Measurements from ENCODE around the gene HOXD9. TPM values are rescaled to one million over a fixed set of nuclear protein-coding genes. Genes with fewer than 3 reads are reported as not detected.

The HOXD9 gene
- total RNA-seq, 1 donor from 2014 or later: 1.8 TPM

DNA sequence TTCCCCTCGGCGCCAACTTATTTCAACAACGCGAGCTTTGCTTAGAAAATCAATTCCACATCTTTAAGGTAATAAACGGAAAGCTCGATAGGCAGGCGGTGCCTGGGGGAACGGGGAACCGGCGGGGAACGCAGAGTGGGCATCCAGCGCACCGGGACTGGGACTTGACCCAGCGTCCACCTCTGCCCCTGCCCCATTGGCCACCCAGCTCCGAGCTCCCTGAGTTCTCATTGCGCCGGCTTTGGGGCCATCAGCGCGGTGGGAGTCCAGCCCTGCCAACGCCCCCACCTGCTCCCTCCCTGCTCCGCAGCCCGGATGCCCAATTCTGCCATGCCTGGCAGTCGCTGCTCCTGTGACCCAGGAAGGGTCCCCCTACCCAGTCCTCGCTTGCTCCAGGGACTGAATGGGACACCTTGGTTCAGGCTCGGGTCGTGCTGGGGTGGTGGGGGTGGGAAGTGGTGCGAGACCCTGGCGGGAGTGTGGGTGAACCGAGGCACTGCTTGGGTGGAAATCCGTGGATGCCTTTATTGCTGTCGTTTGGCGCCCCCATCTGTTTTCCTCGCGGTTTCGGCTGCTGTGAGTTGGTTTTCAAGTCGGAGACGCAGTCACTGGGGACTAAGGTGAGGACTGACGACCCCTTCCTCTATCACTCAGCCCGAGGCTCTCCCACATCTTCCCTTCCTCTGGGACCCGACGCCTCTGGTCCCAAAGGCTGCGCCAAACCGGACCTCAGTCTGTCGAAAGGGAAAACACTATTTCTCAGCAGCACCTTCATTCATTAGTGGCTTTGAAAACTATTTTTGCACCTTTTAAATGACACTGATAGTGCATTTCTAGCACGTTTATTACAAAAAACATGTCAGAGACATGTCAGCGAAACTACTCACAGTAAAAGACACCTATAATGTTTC is 36.4 kb upstream of the HOXD9 start:
- DNase-seq: peak; percentile 74

DNA sequence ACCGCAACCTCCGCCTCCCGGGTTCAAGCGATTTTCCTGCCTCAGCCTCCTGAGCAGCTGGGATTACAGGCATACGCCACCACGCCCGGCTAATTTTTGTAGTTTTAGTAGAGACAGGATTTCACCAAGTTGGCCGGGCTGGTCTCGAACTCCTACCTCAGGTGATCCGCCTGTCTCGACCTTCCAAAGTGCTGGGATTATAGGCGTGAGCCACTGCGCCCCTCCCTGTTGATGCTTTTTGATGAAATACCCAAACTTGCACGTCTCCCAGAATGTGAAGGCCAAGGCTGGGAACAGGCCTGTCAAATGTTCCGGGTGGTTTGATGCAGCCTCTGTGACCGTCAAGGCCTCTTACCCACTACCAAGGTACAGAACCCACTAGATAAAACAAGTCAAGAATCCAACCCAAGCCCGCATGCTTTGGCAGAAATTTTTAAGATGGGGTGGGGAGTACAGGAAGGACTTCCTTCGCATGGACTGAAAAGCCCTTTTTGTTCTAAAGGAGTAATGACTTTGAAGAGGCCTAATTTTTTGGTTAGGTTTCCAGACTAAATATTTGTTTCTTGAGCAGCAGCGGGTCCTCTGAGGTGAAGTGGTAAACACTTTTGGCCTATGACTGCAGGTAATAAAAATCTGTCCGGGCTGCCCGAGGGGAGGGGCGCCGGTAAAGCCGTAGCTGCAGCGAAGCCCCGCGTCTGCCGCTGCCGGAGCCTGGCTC is 35.0 kb upstream of the HOXD9 start:
- DNase-seq: no peak

DNA sequence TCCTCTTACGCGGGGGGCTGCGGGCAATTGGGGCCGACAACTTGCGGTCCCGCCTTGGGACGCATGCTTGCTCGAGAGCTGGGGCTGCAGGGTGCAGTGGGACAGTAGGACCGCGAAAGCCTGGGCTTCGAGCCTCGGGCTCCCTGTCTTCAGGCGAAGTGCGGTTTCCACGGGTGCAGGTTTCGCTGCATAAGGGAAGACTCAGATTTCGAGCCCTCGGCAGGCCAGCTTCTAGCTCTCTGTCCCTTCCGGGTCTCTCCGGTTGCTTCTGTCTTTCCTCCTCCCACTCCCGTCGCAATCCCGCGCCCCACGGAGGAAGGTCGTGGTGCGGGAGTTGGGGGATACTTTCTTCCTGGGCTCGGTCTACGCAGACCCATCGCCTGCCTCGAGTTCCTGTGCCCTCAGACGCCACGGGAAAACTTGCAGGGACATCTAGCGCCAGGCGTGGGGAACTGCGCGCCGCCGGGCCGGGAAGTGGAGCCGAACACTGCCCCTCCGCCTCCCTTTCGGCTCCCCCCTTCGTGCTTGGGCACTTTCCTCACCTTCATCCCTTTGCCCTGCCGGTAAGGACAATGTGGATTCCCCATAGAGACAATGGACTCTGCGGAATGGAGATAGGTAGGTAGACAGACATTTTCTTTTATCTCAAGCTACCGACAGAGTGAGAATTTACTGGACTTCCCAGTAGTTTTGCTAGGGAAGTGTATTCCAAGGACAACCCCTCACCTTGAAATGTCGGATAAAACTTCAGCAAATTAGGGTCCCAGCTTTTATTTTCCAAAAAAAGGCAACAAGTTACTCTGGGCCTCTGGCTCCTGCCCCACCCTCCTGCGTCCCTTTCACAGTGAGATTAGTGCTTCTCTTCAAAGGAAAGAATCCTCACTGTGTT is 34.2 kb upstream of the HOXD9 start:
- peak; percentile 83 for DNase-seq

DNA sequence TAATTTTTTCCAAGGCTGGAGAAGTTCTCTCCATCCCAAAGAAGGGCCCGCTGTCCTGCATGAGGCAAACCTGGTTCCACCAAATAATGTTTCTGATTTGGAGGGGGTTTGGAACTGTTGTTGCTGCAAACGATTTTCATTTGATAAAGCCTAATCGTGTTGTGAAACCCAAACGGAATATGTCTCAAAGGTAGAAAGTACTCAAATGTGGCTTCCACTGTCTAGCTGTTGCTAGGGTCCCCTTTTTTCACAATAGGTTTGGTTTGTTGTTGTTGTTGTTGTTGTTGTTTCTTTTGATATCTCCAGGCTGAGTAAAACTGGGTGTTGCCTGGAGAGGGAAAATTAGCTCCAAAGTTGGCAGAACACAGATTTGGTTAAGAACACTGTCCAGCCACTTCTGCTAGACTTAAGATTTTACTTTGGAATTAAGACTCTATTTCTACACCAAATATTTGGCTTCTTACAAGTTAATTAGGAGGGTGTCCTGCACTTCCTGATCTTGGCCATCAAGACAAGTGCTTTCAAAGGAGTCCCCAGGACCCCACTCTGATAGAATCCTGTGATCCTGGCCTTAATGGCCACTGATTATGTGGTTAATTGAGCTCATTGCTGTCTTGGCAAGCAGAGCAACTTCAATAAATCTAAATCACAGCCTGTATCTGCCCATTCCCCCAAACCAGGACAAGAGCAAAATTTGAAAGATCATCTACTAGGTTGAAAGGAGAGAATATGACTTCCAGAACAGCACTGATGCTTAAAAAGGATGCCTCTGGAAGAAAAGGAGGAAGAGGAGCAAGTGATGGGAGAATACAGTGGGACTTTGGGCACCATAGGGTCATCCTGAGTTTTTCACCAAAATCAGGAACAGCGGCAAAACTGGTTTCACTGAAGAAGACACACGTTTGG is 33.3 kb upstream of the HOXD9 start:
- DNase-seq: no peak

DNA sequence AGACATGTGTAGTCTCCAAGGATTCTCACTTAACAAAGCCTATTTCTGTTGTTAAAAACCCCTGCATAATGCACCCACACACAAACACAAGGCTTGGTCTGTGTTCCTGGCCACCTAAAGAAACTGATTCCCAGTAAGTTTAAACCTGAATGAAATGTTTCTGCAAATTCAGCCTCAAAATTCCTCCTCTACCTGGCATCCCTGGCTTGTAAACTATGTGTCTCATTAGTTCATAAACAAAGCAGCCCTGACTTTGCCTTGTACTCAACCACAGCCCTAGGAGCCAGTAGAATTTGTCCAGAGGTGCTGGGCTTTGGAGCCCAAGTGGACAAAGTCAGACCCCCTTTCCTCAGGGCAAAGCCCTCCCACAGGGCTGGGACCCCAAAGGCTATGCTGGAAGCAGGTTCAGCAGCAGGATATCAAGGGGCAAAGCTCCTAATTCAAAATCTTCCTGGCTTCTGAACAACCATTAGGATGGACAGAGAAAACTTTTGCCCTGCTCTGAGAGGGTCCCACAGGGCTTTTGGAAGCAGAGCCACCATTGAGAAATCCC is 32.6 kb upstream of the HOXD9 start:
- no peak for DNase-seq

DNA sequence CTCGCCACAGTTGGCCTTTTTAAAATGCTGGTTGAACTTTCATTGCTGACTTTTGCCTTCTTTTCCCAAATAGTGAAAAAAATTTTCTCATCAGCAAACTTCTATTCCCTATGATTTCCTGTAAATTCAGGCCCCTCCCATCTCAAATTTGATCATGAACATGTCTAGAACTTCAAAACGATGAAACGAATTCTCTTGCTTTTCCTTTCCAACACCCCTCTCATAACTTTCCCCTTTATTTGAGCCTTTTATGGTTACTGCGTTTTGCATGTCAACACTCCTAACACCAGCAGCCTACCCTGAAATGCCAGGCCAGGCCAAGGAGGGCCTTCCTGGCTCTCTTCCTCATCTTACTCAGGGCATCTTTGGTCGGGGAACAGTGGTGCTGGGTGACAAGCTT is 31.7 kb upstream of the HOXD9 start:
- DNase-seq: no peak

DNA sequence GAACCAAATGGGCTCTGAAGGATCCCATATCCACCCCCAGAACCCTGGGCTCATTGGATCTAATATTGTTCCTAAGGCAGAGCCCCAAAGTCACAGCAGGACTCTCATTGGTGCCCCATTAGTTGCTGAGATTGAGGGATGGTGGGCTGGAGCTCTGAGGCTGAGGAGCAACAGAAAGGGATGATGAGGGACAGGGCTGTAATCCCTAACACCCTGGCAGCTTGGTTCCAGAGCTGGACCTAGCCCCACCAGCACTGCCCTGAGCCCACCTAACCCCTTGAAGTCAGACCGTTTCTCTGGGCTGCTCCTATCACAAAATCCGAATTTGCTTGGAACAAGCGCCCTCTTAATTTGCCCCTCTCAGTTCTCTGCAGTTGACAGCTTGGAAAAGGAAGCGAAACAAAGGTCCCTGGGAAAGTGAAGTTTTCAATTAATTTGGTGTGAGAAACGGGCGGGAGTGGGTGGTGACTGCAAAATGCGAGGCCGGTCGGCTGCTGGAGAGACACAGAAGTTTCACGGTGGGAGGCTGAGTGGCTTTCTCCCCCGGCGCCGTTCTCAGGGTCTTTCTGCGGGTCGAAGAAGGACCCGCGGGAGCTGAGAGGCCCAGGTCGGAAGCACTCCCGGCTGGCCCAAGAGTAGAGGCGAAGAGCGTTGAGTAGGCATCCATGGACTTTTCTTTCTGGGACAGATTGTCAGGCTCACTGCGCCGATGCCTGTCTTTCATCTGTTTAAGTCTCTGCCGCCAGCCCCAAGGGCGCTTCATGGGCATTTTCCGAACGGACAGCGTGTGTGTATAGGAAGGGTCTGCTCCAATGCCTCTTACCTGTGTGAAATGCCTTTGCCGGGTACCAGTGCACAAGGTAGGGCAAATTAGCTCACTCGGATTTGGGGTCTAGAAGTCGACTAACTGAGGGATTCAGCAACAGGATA is 30.9 kb upstream of the HOXD9 start:
- DNase-seq: no peak

DNA sequence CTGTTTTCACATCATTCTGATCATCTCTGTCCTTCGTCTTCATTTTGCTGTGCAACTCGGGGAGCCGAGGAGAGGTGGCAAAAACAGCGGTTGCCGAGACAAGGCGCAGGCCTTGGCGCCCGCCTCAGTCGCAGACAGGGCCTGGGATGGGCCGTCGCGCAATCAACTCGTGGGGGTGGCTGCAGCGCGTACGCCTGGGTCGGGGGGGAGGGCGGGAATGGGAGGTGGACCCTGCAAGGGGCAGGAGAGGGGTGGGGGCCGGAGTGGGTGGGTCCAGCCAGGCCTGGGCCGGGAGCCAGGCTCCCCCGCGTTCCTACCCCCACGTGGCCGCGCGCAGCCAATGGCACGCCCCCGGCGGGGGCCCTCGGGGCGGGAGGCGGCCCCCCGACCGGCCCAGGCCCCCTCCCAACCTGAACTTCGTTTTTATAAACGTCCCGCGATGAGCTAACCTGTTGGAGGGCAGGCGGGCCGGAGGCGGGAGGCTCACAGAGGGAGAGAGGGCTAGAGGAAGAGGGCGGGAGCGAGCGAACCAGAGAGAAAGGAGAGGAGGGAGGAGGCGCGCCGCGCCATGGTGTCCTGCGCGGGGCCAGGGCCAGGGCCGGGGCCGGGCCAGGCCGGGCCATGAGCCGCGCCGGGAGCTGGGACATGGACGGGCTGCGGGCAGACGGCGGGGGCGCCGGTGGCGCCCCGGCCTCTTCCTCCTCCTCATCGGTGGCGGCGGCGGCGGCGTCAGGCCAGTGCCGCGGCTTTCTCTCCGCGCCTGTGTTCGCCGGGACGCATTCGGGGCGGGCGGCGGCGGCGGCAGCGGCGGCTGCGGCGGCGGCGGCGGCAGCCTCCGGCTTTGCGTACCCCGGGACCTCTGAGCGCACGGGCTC is 30.0 kb upstream of the HOXD9 start, which contains the start of gene HOXD13:
Gene HOXD13, plus strand, starts transcription at position 452 of the 875 bp plus-strand sequence. Its CDS starts 170 bp downstream, at position 622.
- no peak for DNase-seq

DNA sequence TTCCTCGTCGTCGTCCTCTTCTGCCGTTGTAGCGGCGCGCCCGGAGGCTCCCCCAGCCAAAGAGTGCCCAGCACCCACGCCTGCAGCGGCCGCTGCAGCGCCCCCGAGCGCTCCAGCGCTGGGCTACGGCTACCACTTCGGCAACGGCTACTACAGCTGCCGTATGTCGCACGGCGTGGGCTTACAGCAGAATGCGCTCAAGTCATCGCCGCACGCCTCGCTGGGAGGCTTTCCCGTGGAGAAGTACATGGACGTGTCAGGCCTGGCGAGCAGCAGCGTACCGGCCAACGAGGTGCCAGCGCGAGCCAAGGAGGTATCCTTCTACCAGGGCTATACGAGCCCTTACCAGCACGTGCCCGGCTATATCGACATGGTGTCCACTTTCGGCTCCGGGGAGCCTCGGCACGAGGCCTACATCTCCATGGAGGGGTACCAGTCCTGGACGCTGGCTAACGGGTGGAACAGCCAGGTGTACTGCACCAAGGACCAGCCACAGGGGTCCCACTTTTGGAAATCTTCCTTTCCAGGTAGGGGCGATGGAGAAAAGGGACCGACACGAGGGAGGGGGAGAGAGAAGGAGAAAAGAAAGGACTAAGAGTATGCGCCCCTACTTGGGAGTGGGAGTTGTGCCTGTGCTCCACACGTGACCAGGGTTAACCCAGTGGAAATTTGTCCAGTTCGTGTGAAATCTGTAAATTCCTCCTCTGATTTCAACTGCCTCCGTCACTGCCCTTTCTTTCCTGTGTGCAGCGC is 29.2 kb upstream of the HOXD9 start:
- DNase-seq: no peak

DNA sequence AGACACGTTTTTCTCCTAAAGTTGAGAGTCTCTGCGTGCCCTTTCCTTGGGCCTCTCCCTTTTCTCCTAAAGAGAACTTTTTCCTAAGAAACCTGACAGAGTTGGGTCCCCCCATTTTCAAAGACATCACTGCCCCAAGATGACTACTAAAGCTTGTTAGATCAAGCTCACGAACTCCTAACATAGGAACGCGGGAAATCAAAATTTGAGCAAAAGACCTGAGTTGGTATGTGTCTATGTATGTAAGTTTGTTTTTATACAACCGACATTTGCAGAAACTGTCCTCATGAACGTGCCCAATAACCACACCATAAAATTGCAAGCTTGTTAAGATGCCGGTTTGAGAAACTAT is 28.6 kb upstream of the HOXD9 start:
- no peak for DNase-seq

DNA sequence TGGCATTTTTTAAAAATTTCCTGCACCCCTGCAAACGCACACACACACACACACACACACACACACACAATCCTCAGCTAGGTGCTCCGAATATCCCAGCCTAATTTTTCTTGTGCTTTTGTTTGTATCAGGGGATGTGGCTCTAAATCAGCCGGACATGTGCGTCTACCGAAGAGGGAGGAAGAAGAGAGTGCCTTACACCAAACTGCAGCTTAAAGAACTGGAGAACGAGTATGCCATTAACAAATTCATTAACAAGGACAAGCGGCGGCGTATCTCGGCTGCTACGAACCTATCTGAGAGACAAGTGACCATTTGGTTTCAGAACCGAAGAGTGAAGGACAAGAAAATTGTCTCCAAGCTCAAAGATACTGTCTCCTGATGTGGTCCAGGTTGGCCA is 28.2 kb upstream of the HOXD9 start:
- DNase-seq: no peak

DNA sequence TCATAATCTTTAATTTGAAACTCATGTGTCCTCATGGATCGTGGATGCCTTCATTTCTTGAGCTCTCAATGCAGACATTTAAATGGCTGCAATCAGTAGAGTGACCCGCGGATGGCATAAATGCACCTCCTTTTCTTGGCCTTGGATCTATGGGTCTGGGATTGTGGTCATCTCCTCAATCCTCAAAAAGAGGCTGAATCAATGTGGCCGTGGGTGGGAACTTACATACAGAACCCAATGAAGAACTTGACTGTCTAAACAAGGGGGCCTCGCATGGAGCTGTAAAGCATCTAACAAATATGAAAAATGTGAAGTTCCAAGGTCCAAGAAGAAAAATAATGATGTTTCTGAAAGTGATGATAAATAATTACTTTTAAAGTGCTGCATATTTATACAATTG is 27.1 kb upstream of the HOXD9 start:
- no peak for DNase-seq

DNA sequence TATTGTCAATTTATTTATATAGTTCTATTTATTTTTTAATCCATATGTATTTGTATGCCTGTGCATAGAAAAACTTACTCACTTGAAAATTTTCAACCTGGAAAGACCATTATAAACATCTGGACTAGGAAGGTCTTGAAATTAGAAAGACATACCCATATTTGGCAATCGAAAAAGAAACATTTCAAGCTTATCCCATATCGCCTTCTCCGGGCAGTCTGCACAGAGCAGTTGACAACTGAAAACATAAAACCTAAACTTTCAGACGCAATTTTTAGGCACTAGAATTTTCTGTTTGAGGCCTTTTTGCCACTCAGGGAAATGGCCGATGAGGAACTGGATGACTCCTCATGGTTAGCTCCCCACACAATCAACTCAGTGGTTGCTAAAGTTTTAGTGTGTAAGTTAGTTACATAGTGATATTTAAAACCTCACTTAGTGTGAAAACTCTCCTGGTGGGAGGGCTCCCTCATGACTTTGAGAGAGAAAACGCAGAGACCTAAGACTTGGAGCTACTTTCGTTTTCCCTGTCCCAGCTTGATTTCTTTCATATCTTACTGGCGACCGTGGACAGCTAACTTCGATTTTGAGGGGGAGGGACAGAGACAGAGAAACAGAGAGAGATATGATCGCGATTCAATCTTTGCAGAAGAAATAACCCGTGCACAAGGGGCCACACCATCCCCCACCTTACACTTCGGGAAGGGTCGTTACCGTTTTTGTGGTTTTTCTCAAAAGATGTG is 26.1 kb upstream of the HOXD9 start:
- no peak for DNase-seq

DNA sequence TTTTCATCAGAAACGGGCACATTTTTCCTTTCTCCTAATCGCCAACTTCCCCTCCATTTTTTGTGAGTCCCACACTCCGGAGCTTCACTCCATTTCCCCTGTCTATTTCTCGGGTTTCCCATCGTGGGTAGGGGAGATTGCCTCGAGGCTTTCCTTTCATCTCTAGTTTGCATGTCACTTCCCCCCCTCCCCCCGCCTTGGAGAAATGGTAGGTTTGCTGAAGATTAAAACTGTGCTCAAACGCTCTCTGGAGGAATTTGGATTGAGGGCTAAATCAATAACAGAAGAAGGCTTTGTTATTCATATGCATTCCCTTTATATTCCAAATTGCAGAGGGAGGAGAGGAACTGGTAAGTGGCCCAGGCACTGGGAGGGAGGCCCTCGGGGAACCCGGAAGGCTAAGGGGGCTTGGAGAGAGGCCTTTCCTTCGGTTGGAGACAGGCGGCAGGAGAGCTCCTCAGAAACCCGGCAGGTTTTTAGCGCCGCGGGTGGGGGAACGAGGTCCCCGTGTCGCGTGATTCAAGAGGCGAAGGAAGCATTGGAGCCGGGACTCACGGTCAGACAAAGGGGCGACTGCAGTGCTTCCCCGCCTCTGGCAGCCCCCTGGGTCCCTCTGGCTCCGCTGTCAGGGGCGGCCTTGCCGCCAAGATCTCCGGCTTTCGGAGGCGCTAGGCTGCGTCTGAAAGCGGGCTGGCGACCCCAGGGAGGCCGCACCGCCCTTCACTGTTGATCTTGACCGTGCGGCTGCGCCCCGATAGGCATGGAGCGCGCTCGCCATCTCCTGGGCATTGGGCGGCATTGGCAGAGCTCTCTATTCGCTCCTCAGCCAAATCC is 25.3 kb upstream of the HOXD9 start:
- DNase-seq: peak; percentile 79

DNA sequence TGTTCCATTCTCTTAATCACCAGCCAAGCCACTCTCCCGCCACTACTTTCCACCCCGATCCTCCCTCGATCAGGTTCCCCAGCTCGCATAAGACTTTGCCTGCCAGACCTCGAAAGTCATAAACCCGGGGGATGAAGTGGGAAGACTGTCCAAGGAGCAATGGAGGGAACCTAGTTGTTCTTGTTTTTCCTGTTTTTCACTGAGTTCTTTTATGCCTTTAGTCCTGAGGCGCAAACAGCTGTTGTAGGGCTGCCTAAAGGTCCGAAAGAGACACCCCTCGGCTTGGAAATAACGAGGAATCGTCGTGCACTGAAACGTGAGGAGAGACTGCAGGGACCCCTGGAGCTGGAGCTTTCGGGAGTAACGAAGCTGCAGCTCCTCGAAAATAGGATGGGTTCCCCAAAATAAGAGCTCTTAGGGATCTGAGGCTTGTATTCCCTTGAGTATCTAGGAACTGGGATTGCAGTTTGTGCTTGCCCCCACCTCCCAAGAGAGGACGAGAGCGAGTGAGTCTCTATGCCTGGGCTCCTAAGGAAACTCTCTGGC is 24.6 kb upstream of the HOXD9 start:
- no peak for DNase-seq
